Erythroblast (primary cell): ENCODE results near the gene RYR2.

Source experiments
- GATA1 ChIP-seq: IDR thresholded peaks from 2 replicates; pipeline ENCODE4 v1.6.1; 2011; ENCODE audit warnings: low read depth, mild to moderate bottlenecking, control low read depth, low read length, moderate library complexity
- POLR2A ChIP-seq: IDR thresholded peaks from 2 replicates; pipeline ENCODE4 v1.6.1; 2011; ENCODE audit warnings: mild to moderate bottlenecking, low read length

DNA sequence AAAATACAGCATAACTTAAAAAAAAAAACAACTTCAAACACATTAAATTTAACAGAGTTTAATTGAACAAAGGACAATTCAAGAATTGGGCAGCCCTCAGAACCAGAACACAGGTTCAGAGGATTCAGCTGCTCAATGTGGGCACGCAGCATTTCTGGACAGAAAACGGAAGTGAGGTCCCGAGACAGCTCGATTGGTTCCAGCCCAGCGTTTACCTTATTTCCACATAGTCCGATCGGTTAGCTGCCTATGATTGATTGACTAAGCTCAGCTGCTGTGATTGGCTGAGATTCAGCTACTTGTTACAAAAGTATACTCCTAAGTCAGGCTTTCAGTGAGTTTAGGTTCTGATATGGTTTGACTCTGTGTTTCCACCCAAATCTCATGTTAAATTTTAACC lies 815.5 kb downstream of the RYR2 start:
- TF ChIP-seq POLR2A (no peak), GATA1 (no peak)
